HG03066 (cell line): ENCODE data around the gene HSPA12A.

ENCODE experiments used
- ATAC-seq: cut with Tn5 transposase; IDR thresholded peaks from one replicate; pipeline ENCODE4 v1.9.1; 2021; ENCODE audit warnings: low read depth; ENCODE audit not compliant: unreplicated experiment

Gene HSPA12A

GRCh38 chr10:116671274-116671926 is 71.0 kb downstream of the HSPA12A start:
- no peak for ATAC-seq

DNA sequence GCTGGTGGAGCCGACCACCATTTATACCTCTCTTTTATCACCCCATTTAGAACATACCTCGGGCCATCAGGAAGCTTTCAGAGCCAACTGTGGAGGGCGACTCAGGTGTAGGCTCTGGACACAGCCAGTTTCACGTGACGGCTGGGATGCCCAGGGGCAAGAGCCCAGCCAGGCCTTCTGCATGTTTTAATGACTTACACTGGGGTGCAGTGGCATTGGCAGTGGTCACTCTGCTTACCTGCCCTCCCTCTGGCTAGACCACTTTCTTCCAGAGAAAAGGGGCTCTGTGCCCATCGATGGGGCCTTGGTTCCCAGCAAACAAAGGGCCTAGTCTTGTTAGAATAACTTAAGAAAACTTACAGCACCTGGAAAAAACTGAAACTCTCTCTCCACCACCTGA is 71.7 kb downstream of the HSPA12A start:
- ATAC-seq: no peak

GRCh38 chr10:116669832-116670644 is 72.3 kb downstream of the HSPA12A start:
- no peak for ATAC-seq

GRCh38 chr10:116669080-116669479 is 73.3 kb downstream of the HSPA12A start:
- ATAC-seq: no peak

GRCh38 chr10:116668446-116668845 is 73.9 kb downstream of the HSPA12A start:
- ATAC-seq: no peak

DNA sequence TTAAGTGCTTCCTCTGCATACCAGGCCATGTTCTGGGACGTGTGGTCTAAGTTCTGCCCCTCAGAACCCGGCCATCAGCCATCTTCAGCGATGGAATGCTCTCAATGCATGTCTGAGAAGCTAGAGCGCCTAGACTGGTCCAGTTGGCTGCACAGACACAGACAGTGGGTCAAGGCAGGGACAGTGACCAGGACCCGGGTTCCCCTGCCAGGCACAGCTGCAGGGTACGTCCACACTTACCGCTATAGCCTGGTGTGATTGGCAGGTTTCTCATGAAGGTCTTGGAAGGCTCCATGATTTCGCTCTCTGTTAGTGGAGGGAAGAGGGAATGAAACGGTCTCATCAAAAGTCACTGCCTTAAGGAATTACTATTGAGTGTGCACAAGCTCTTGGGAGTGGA is 74.3 kb downstream of the HSPA12A start:
- no peak for ATAC-seq

DNA sequence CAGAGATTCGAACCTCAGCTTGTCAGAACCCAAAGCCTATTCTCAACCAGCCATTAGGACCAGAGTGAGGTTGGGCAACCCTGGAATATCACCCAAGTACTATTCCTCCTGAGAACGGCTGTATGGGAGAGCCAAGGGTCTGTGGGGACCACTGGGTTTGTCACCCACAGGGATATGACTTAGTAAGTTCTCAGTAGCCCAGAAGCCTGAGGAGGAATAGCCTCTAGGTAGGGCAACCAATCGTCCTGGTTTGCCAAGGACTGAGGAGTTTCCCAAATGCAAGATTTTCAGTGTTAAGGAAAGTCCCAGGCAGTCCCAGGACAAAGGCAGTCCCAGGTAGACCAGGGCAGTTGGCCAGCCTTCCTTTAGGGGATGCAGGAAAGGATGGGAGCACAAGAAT is 74.9 kb downstream of the HSPA12A start:
- ATAC-seq: no peak

- ATAC-seq: no peak
Observed at GRCh38 chr10:116665541-116666125, 76.7 kb downstream of the HSPA12A start.

DNA sequence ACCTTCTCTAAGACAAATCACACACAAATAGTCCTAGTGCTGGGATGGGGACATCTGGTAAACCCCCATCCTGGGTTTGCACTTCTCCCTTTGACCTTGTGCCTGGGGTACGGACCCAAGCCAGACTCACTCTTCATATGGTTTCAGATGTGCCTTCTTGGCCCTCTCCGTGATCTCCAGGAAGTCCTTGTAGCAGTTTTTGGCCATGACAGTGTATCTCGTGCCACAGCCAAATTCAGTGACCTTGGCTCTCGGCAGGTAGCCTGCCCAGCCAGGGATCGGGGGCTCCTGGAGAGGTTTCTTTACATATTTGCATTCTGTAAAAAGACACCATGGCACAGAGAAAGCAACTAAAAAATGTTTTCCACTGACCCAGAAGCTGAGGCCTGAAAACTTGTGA is 77.7 kb downstream of the HSPA12A start:
- no peak for ATAC-seq

- ATAC-seq: no peak
Observed at GRCh38 chr10:116663342-116663741, 79.0 kb downstream of the HSPA12A start.

GRCh38 chr10:116660860-116661259 is 81.5 kb downstream of the HSPA12A start:
- ATAC-seq: no peak

DNA sequence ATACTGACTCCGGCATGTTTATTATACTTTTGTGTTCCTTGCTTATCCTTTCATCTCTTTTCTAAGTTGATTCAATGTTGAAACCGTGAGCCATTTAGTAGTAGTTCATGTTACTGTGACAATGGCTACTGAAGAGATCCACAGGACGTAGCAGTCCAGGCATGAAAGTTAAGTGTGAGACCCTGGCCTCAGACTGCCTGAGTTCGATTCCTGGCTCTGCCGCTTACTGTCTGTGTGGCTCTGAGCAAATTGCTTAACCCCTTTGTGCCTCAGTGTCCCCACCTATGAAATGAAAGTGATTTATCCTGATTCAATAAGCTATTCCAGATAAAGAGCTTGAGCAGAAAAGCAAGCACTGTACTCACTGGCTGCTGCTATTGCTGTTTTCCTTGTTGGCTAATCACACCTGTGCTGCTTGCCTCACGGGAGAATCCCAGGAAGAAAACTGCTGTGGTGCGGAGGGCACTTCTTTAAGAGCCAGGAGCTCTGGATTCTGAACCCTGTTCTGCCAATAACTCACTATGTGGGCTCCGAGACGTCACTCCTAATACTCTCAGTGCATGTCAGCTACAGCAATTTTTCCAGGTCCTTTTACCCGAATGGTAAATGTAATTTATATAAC is 83.2 kb downstream of the HSPA12A start:
- ATAC-seq: no peak

- no peak for ATAC-seq
Observed at GRCh38 chr10:116657863-116658551, 84.4 kb downstream of the HSPA12A start.

- no peak for ATAC-seq
Observed at GRCh38 chr10:116656044-116656443, 86.3 kb downstream of the HSPA12A start.

DNA sequence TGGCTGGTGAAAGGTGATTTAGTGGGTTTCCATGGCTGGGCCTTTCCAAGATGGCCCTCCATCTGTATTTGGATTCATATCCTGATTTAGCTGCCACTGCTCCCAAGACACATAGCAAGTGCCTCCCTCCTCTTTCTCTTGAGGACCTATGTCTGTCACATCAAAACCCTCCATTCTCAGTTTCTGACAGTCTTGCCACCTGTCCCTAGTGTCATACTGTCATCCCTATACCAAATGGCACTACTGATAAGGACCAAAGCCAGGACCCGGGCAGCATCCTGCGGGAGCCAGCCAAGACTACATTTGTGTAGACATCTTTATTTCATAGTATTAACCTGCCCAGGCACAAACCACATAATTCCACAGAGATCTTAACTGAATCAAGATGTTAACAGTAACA is 86.8 kb downstream of the HSPA12A start:
- ATAC-seq: no peak

DNA sequence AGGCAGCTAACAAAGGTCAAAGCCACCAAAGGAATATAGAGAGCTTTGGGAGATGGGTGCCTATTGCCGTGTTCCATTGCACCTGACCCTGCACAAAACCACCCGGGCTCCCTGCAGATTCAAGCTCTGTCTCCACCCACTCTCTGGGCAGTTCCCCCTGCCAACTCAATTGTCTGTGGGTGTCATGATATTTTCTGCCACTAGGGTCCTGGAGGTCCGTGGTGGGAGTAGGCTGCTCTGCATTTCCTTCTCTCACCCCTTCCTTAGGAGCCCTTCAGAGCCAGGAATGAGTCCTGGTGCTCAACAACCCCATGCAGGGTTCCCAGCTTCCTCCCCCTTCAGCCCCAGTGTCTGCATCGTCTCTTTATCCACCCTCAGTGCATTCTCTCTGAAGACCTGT is 87.5 kb downstream of the HSPA12A start:
- ATAC-seq: no peak

GRCh38 chr10:116653885-116654284 is 88.5 kb downstream of the HSPA12A start:
- ATAC-seq: no peak

DNA sequence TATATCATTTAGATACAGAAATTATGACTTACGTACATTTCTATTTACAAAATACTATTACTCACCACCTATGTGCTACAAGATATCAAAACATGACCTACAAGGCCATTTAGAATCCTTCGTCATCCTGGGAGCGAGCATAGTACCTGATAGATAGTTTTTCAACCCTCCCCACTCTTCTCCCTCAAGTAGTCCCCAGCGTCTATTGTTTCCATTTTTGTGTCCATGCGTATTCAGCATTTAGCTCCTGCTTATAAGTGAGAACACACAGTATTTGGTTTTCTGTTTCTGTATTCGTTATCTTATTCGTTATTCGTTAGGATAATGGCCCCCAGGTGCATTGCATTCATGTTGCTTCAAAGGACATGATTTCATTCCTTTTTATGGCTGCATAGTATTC is 93.5 kb downstream of the HSPA12A start:
- ATAC-seq: no peak

- no peak for ATAC-seq
Observed at GRCh38 chr10:116646502-116646901, 95.9 kb downstream of the HSPA12A start.

- ATAC-seq: no peak
Observed at GRCh38 chr10:116637830-116638229, 104.5 kb downstream of the HSPA12A start.

GRCh38 chr10:116636976-116637375 is 105.4 kb downstream of the HSPA12A start:
- no peak for ATAC-seq
